Suprapubic skin (tissue), 3 donors: ENCODE data around the gene JPH3.

ENCODE experiments used
- EP300 ChIP-seq: sonication (generic); formaldehyde crosslinking; IDR thresholded peaks from one replicate; pipeline ENCODE4 v1.6.1; 2017; ENCODE audit warnings: antibody characterized with exemption
- TF ChIP-seq, protein P1 (sequence below), 2 donors: fragments of 200-600 bp in 1 of 2; fragments of 450-650 bp in 1 of 2; sonication (generic) in 1 of 2; IDR thresholded peaks; one replicate each; pipeline ENCODE4 v1.5.1; 2016 to 2019; ENCODE audit warnings: antibody characterized with exemption in 2 of 2, mild to moderate bottlenecking in 1 of 2, moderate library complexity in 1 of 2

DNA sequence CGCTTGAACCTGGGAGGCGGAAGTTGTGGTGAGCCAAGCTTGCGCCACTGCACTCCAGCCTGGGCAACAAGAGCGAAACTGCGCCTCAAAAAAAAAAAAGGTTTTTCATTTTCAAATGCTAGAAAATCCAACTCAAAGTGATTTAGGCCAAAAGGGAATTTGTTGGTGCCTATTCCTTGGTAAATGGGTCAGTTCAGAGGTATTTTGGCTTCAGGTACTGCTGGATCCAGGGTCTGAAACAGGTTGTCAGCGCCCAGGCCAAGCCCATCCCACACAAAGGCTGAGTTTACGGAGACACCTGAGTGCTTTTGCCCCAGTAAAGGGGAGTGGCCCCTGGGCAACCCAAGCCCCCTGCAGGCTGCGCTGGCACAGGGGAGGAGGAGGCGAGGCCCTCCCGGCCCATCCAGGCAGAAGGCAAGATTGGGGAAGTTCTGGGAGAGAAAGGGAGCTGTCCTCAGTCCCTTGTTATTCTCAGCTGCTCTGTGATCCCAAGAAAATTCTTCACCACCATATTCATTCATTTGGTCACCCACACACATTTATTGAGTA, 8.5 kb upstream of the JPH3 start:
- TF ChIP-seq EP300, result no peak
- TF ChIP-seq, protein P1, sequence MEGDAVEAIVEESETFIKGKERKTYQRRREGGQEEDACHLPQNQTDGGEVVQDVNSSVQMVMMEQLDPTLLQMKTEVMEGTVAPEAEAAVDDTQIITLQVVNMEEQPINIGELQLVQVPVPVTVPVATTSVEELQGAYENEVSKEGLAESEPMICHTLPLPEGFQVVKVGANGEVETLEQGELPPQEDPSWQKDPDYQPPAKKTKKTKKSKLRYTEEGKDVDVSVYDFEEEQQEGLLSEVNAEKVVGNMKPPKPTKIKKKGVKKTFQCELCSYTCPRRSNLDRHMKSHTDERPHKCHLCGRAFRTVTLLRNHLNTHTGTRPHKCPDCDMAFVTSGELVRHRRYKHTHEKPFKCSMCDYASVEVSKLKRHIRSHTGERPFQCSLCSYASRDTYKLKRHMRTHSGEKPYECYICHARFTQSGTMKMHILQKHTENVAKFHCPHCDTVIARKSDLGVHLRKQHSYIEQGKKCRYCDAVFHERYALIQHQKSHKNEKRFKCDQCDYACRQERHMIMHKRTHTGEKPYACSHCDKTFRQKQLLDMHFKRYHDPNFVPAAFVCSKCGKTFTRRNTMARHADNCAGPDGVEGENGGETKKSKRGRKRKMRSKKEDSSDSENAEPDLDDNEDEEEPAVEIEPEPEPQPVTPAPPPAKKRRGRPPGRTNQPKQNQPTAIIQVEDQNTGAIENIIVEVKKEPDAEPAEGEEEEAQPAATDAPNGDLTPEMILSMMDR (IDR thresholded peaks at IDR 0.05), result no peak
